ENCODE results near the gene EVL.
"Not testable (repeated sequence)": the region's sequence is repeated elsewhere in the genome, so short reads cannot be mapped to it uniquely, and the experiment has no call there.

EVL gene

GRCh38 chr14:100049220-100049619, 16.0 kb upstream of the EVL start:
- Mint-ChIP-seq H3K4me3 (no peak overlapping the region), H3K27me3 (no peaks in the 10 kb centered on the region), H3K36me3 (ENCODE audit: low read depth) (no peaks in the 10 kb centered on the region), H3K27ac (no peak overlapping the region), H3K4me1 (ENCODE audit: low read depth) (peaks cover 12% of the 10 kb centered on the region), H3K9me3 (no peaks in the 10 kb centered on the region)
- intact Hi-C loops (cut with micrococcal nuclease) = no loop called here

GRCh38 chr14:100051103-100051502, 14.1 kb upstream of the EVL start:
- Mint-ChIP-seq H3K36me3 (ENCODE audit: low read depth) (no peaks in the 10 kb centered on the region), H3K4me1 (ENCODE audit: low read depth) (peaks cover 6% of the 10 kb centered on the region), H3K9me3 (no peaks in the 10 kb centered on the region), H3K27ac (no peak overlapping the region), H3K4me3 (no peak overlapping the region), H3K27me3 (no peaks in the 10 kb centered on the region)
- intact Hi-C loops (cut with micrococcal nuclease) = no loop called here

- Mint-ChIP-seq H3K4me3 (no peak overlapping the region), H3K9me3 (no peaks in the 10 kb centered on the region), H3K36me3 (ENCODE audit: low read depth) (no peaks in the 10 kb centered on the region), H3K27me3 (no peaks in the 10 kb centered on the region), H3K4me1 (ENCODE audit: low read depth) (peaks cover 11% of the 10 kb centered on the region), H3K27ac (no peak overlapping the region)
- intact Hi-C loops (cut with micrococcal nuclease) = no loop called here
These were observed 13.7 kb upstream of the EVL start for GRCh38 chr14:100051543-100051942.

GRCh38 chr14:100052819-100053218, 12.4 kb upstream of the EVL start:
- H3K27me3 Mint-ChIP-seq = no peaks in the 10 kb centered on the region
- H3K4me3 Mint-ChIP-seq = no peak overlapping the region
- H3K27ac Mint-ChIP-seq = no peak overlapping the region
- intact Hi-C loops (cut with micrococcal nuclease) = no loop called here
- no peaks in the 10 kb centered on the region for H3K9me3 Mint-ChIP-seq
- H3K4me1 Mint-ChIP-seq (ENCODE audit: low read depth) = peaks cover 12% of the 10 kb centered on the region
- H3K36me3 Mint-ChIP-seq (ENCODE audit: low read depth) = no peaks in the 10 kb centered on the region

GRCh38 chr14:100054316-100055075, 10.7 kb upstream of the EVL start:
- Mint-ChIP-seq H3K27me3 (no peaks in the 10 kb centered on the region), H3K4me1 (ENCODE audit: low read depth) (peaks cover 11% of the 10 kb centered on the region), H3K9me3 (no peaks in the 10 kb centered on the region), H3K36me3 (ENCODE audit: low read depth) (no peaks in the 10 kb centered on the region), H3K27ac (no peak overlapping the region), H3K4me3 (no peak overlapping the region)
- intact Hi-C loops (cut with micrococcal nuclease) = loop anchor here (5.0 kb wide), 1 partner anchor 138 kb away; no protein-coding TSS in a partner anchor

- intact Hi-C loops (cut with micrococcal nuclease) = loop anchor here (2.0 to 5.0 kb wide), 2 partner anchors 48 to 136 kb away; no protein-coding TSS in a partner anchor
- Mint-ChIP-seq H3K9me3 (no peaks in the 10 kb centered on the region), H3K36me3 (ENCODE audit: low read depth) (no peaks in the 10 kb centered on the region), H3K4me1 (ENCODE audit: low read depth) (peaks cover 18% of the 10 kb centered on the region), H3K27ac (no peak overlapping the region), H3K4me3 (no peak overlapping the region), H3K27me3 (no peaks in the 10 kb centered on the region)
These were observed 8.8 kb upstream of the EVL start for GRCh38 chr14:100056431-100056830.

GRCh38 chr14:100056964-100057795, 8.0 kb upstream of the EVL start:
- no peak overlapping the region for H3K27ac Mint-ChIP-seq
- H3K4me3 Mint-ChIP-seq = no peak overlapping the region
- H3K4me1 Mint-ChIP-seq (ENCODE audit: low read depth) = peaks cover 26% of the 10 kb centered on the region
- intact Hi-C loops (cut with micrococcal nuclease) = loop anchor here (2.0 to 5.0 kb wide), 2 partner anchors 48 to 135 kb away; no protein-coding TSS in a partner anchor
- no peaks in the 10 kb centered on the region for H3K36me3 Mint-ChIP-seq (ENCODE audit: low read depth)
- H3K27me3 Mint-ChIP-seq = no peaks in the 10 kb centered on the region
- H3K9me3 Mint-ChIP-seq = no peaks in the 10 kb centered on the region

- Mint-ChIP-seq H3K27ac (no peak overlapping the region), H3K4me3 (no peak overlapping the region), H3K4me1 (ENCODE audit: low read depth) (peaks cover 42% of the 10 kb centered on the region), H3K27me3 (no peaks in the 10 kb centered on the region), H3K9me3 (no peaks in the 10 kb centered on the region), H3K36me3 (ENCODE audit: low read depth) (no peaks in the 10 kb centered on the region)
- intact Hi-C loops (cut with micrococcal nuclease) = loop anchor here (5.0 kb wide), 1 partner anchor 133 kb away; no protein-coding TSS in a partner anchor
These were observed 6.3 kb upstream of the EVL start for GRCh38 chr14:100058777-100059437.

GRCh38 chr14:100059438-100059781, 5.8 kb upstream of the EVL start:
- Mint-ChIP-seq H3K9me3 (no peaks in the 10 kb centered on the region), H3K27me3 (no peaks in the 10 kb centered on the region), H3K4me1 (ENCODE audit: low read depth) (peaks cover 47% of the 10 kb centered on the region), H3K36me3 (ENCODE audit: low read depth) (no peaks in the 10 kb centered on the region), H3K27ac (no peak overlapping the region), H3K4me3 (no peak overlapping the region)
- intact Hi-C loops (cut with micrococcal nuclease) = loop anchor here (5.0 kb wide), 1 partner anchor 133 kb away; no protein-coding TSS in a partner anchor

- Mint-ChIP-seq H3K4me3 (no peak overlapping the region), H3K27ac (peak overlapping the region; percentile 30), H3K27me3 (no peaks in the 10 kb centered on the region), H3K4me1 (ENCODE audit: low read depth) (peaks cover 61% of the 10 kb centered on the region), H3K9me3 (no peaks in the 10 kb centered on the region), H3K36me3 (ENCODE audit: low read depth) (no peaks in the 10 kb centered on the region)
- intact Hi-C loops (cut with micrococcal nuclease) = no loop called here
These were observed 4.5 kb upstream of the EVL start for GRCh38 chr14:100060760-100061159.

GRCh38 chr14:100062590-100062989, 2.6 kb upstream of the EVL start:
- intact Hi-C loops (cut with micrococcal nuclease) = no loop called here
- Mint-ChIP-seq H3K9me3 (no peaks in the 10 kb centered on the region), H3K4me3 (no peak overlapping the region), H3K27me3 (no peaks in the 10 kb centered on the region), H3K4me1 (ENCODE audit: low read depth) (peaks cover 63% of the 10 kb centered on the region), H3K36me3 (ENCODE audit: low read depth) (peaks cover 5% of the 10 kb centered on the region), H3K27ac (no peak overlapping the region)

- intact Hi-C loops (cut with micrococcal nuclease) = no loop called here
- no peaks in the 10 kb centered on the region for H3K9me3 Mint-ChIP-seq
- no peaks in the 10 kb centered on the region for H3K27me3 Mint-ChIP-seq
- peaks cover 71% of the 10 kb centered on the region for H3K4me1 Mint-ChIP-seq (ENCODE audit: low read depth)
- H3K27ac Mint-ChIP-seq = peak overlapping the region; percentile 22
- H3K36me3 Mint-ChIP-seq (ENCODE audit: low read depth) = peaks cover 14% of the 10 kb centered on the region
- H3K4me3 Mint-ChIP-seq = no peak overlapping the region
These were observed 1.8 kb upstream of the EVL start for GRCh38 chr14:100063314-100063941.

GRCh38 chr14:100064335-100065092, 708 bp upstream of the EVL start:
- Mint-ChIP-seq H3K27ac (peak overlapping the region; percentile 93), H3K4me1 (ENCODE audit: low read depth) (peaks cover 77% of the 10 kb centered on the region), H3K36me3 (ENCODE audit: low read depth) (peaks cover 22% of the 10 kb centered on the region), H3K4me3 (peak overlapping the region; percentile 81)
- intact Hi-C loops (cut with micrococcal nuclease); H3K27me3 Mint-ChIP-seq; H3K9me3 Mint-ChIP-seq: not testable (repeated sequence)

Measured in dendritic cell treated with granulocyte-macrophage colony-stimulating factor and Interleukin-4, amounts not matched to agents 40 ng/mL and 50 ng/mL, for 4 days (primary cell).